Measurements from ENCODE around the gene MYO15A.

GRCh38 chr17:18184143-18185031 lies 75.8 kb downstream of the MYO15A start:
- TF ChIP-seq, protein P1, sequence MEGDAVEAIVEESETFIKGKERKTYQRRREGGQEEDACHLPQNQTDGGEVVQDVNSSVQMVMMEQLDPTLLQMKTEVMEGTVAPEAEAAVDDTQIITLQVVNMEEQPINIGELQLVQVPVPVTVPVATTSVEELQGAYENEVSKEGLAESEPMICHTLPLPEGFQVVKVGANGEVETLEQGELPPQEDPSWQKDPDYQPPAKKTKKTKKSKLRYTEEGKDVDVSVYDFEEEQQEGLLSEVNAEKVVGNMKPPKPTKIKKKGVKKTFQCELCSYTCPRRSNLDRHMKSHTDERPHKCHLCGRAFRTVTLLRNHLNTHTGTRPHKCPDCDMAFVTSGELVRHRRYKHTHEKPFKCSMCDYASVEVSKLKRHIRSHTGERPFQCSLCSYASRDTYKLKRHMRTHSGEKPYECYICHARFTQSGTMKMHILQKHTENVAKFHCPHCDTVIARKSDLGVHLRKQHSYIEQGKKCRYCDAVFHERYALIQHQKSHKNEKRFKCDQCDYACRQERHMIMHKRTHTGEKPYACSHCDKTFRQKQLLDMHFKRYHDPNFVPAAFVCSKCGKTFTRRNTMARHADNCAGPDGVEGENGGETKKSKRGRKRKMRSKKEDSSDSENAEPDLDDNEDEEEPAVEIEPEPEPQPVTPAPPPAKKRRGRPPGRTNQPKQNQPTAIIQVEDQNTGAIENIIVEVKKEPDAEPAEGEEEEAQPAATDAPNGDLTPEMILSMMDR (conservative IDR thresholded peaks at IDR 0.05; ENCODE audit: low read depth, low read length), result no peak
- TF ChIP-seq EZH2 (IDR thresholded peaks at IDR 0.05; ENCODE audit: borderline replicate concordance, low read depth, low read length, poor library complexity, severe bottlenecking), result no peak
